Stimulated activated CD8-positive, alpha-beta memory T cell treated with anti-CD3 and anti-CD28 coated beads, Interleukin-4, amount 100 ng/mL, for 48 hours (primary cell): ENCODE measurements around the gene GLO1.
"Not testable (repeated sequence)": the region's sequence is repeated elsewhere in the genome, so short reads cannot be mapped to it uniquely, and the experiment has no call there.

Experiments used
- DNase-seq: peaks from one replicate; pipeline ENCODE4 v3.0.0-alpha.2; 2020

GLO1 gene

DNA sequence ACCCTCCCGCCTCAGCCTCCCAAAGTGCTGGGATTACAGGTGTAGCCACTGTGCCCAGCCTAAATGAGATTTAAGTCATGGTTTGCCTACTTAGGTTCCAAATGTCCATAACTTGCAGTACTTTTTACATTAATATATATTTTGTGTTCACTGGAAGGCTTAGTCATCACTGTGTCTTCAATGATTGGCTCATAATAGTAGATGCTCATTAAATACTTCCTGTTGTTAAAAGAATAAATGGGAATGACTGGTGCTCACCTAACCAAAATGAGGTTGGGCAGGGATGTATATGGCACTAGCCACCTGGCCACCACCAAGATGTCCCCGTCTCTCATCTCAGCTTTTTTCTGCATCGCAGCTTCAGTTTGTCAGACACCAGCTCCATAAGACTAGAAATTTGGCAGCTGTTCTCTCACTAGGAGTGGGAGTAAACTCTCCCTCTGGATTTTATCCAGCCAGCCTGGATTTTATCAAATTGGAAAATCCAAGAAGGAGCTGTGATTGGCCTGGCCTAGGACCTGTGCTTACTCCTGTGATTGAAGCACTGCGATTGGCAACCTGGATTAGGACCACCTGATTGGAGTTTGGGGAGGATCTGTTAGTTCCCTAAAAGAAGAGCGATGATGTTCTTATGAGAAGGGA is 1.1 kb upstream of the GLO1 start:
- DNase-seq, result no peak

DNA sequence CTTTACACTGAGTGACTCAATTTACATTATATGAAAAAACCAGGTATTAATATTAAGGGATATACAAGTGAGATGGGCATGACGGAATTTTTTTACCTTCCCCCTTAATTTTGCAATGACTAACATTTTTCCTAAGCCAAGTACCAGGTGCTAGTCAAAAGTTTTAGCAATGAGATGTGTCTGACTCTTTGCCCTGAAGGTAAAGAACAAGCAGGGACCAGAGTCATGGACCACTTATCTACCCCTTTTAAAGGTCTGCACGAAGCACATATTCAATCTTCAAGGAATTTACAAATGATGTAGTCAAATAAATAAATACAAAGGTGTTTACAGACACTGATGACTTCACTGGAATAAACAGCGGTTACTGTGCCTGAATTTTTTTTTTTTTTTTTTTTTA is 1.4 kb downstream of the GLO1 start:
- no peak for DNase-seq

DNA sequence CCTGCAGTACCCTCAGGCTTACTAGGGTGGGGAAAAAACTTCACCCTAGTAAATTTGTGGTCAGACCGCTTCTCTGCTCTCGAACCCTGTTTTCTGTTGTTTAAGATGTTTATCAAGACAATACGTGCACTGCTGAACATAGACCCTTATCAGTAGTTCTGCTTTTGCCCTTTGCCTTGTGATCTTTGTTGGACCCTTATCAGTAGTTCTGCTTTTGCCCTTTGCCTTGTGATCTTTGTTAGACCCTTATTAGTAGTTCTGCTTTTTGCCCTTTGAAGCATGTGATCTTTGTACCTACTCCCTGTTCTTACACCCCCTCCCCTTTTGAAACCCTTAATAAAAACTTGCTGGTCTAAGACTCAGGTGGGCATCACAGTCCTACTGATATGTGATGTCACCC is 3.2 kb downstream of the GLO1 start:
- DNase-seq, result not testable (repeated sequence)

DNA sequence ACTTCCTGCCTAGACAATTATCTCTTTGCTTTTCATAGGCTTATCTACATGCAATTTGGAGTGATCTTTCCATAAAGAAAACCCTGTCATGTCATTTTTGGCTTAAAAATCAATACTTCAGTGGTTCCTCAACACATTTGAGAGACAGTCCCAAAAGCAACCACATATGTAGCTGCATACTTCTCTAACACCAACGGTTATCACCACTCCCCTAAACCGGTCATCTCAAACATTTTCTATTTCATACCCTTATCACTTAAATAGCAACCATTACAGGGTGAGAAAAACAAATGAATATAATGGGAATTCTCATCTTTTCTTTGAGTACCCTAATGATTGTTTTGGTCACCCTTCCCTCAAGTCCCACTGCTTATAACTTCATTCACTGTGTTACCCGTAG is 5.1 kb downstream of the GLO1 start:
- DNase-seq, result no peak

DNA sequence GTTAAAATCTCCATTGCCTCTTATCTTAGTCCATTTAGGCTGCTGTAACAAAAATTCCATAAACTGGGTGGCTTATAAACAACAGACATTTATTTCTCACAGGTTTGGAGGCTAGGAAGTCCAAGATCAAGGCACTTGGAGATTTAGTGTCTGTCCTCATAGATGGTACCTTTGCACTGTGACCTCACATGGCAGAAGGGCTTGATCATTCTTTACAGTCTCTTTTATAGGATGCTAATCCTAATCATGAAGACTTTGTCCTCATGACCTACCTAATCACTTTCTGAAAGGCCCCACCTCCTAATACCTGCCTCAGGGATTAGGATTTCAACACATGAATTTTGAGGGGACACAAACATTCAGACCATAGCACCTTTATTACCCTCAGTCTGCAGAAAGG is 6.6 kb downstream of the GLO1 start:
- DNase-seq, result no peak

DNA sequence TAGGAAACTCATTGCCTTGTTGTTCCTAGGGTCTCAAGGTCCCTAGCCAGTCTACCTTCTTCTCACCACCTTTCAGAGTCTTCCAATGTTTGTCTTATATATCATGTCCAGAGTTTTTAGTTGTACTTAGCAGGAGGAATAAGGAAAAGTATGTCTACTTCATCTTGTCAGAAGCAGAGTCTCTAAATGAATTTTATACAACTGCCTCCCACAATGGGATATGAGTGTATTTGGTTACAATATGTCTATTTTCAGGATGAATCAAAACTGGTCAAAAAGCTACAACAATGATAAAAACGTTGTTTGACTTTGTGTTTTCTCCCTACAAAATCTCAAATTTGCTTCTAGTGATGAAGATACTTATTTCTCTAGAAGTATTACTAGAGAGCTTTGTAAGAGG is 7.0 kb downstream of the GLO1 start:
- no peak for DNase-seq

DNA sequence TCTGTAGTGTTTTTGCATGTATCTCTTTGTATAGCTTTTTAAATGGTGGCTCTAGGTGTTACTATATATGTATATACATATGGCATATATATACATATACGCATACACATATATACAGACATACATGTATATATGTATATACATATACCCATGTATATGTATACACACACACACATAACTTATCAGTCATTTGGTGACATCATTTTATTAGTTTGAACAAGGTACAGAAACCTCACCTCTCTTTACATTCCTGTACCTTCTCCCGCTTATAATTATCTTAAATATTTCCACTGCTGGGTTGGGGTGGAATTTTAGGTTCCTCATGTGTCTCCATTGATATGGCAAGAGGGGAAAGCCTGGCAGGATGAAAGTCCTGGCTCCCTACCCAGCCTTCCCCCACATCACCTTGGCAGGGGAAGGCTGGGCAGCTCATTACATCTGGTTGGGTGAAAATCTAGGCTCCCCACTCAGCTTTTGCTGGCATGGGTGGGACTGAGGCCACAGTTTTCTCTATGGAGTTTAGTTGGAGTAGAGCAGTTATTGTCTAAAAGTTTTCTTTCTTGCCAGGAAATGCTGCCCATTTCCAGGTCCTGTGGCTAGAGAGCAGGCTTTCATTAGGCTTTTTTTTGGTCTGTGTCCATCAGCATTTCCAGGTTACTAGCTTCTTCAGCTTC is 7.6 kb downstream of the GLO1 start:
- no peak for DNase-seq

DNA sequence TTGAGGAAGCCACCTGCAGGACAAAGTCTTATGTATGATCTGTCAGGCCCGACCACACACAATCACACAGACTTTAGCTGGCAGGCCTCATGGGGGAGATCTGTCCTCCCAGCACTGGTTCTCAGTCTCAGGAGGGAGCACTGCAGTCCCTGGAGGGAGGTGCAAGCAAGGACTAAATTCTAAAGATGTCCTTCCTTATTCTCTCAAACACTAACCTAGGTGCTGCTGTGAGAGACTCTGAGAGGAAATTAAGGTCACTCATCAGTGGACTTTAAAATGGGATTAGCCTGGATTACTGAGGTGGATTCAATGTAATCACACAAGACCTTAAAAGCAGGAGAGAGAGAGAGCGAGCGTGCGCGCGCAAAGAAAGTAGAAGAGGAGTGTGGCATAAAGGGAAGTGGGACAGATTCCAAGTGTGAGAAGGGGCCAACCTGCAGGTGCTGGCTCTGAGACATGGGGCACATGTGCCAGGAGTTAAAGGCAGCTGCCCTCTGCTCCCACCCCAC is 14.3 kb downstream of the GLO1 start:
- DNase-seq, result no peak

DNA sequence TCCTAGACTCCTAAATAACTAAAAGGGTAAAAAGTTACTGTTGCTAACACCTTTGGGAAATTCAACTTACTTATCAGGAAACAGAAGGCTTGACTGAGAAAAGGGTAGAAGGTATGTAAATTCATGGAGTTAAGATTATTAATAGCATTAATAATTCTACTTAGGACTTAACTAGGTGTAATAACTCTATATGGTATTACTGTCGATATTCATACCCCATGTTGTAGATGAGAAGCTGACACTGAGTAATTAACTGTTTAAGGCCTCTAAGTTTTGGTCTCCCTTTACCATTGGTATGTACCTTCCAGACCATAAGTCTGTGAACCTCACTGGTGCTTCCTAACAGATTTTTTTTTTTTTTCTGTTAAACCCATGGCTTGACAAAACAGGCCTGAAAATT is 15.4 kb downstream of the GLO1 start:
- no peak for DNase-seq

DNA sequence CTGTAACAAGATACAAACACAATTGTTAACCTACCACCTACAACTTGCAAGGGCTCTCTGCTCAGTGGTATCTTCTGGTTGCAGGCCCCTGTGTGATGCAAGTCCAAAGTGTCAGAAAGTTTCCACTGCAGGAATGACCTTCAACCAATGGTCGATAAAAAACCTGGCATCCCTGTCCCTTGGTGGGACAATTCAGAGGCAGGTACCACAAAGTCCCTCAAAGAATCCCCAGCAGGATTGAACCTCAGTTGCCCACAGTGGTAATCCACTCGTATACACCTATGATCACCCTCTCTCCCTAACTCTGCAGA is 15.9 kb downstream of the GLO1 start:
- DNase-seq, result no peak

DNA sequence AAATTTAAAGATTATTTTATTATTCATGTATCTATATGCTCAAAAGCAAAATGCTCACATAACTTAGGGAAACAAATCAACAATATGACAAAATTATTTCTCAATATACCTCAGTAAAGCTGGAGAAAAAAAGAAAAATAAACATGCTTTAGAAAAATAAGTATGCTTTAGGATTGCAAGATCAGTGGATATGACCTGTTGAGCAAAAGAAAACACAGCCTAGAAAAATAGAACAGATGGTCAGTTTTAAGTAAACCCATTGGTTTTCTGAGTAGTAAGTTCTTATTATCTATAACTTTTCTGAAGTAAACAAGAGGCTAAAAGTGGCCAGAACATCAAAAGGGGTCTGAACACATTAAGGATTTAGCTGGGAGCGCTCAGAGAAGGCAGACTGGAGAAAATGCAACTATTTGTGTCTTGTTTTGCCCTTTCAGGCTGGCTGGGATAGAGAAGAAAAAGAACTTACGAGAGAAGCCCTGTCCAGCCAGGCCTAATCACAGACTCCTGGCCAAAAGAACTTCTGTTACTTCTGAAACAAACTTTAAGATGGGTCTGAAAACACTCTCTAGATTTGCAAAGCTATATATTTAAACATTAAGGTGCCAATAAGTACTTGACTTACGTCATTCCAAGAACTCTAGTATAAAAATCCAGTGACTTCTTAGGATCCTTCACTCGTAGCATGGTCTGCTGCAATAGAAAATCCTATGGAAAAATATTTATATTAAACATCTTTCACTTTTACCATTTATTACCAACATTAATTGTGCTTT is 16.5 kb downstream of the GLO1 start:
- no peak for DNase-seq

DNA sequence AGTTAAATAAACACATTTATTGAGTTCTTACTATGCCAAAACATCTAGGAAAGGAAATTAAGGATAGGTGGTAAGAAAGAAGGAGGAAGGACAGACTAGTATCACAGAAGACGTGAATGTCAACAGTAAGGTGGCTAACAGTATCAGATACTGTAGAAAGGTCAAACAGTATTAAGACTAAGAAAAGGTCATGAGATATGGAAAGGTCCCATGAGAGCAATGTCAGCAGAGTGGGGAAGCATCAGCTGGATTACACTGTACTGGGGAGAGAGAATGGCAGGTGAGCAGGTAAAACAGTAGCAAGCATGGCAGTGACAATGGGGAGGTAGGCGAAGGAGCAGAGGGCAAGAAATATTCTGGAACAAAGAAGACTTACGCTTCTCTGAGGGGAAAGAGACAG is 18.0 kb downstream of the GLO1 start:
- DNase-seq, result no peak

DNA sequence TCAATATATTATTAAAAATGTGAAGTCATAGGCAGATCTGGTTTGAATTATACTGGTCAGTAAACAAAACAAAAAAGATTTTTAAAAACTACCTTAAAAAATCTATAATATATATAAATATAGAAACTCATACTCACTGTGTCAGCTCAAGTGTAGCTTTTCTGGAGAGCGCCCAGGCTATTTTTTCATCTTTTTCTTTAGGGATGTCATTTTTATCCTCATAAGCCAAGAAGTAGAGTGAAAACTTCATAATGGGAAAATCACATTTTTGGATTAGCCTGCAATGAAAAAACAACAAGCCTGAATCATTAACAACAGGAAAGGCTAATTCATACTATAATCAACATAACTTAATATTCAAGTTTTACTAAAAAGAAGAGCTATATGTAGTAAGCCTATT is 18.7 kb downstream of the GLO1 start:
- DNase-seq, result no peak

DNA sequence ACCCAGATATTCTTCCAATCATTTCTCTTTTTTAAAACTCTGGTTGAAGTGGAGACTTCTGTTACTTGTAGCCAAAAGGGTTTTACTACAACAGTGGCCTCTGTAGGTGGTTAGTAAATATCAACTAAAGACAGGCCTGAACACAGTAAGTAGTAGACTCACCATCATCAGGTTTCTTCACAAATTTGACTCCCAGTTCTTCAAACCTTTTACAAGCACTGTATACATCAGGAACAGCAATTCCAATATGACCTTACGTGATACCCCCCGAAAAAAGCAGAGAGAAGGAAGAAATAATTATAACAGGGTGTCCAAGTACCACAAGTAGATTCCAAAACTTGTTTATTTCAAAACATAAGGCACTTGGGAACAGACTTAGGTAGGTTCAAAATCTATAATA is 21.1 kb downstream of the GLO1 start:
- DNase-seq, result no peak

DNA sequence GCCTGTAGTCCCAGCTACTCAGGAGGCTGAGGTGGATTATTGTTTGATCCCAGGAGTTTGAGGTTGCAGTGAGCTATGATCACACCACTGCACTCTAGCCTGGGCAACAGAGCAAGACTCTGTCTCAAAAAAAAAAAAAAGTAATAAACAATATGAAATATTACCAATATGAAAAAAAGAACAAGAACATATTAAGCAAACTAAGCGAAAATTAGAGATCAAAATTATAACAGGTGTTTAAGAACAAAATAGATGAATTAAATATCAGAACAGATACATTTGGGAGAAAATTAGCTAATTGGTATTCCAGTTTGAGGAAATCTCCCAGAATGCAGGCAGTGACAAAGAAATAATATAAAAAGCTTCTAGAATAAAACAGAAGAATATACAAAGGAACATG is 23.3 kb downstream of the GLO1 start:
- DNase-seq, result no peak

DNA sequence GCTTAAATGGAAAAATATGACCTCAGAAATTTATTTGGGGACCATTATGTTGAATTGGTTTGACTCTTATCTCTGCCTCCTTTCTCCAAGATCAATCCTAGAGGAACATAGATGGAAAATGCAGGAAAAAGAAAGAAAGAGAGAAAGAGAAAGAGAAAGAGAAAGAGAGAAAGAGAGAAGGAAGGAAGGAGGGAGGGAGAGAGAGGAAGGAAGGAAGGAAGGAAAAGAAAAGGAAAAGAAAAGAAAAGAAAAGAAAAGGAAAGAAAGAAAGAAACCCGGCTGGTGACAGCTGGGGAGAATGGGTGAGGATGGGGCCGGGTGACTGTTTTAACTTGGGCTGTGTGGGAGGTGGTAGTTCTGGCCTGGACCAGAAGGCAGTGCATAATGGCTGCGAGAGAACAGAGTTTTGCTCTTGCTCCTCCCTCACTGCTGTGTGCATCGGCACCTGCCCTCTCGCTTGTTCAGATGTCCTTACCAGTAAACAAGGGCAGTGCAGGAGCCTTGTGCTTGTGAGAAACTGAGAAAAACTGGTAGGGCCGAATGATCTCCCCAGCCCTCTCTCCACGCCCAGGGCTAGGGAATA is 24.7 kb downstream of the GLO1 start:
- no peak for DNase-seq

DNA sequence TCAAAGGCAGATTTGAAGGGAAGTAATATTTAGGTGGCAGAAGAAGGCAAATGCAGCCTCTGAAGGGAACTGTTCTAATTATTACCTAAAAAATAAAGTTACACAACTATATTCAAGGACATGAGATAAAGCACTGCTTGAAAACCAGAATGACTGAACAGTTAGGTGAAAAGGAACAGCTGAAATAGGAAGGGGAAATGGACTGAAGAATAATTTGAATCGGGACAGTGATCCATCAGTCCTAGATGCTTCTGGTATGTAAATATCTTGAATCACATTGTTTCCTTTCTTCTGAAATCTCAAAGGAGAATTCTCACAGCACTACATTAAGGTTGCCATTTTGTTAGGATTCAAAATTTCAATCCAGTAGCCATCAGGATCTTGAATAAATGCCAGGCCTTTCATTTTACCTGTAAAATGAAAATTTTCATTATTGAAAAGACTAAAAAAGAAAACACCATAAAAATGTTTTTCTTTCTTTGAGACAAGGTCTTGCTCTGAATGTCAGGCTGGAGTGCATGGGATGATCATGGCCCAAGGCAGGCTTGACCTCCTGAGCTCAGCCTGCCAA is 25.9 kb downstream of the GLO1 start:
- no peak for DNase-seq

DNA sequence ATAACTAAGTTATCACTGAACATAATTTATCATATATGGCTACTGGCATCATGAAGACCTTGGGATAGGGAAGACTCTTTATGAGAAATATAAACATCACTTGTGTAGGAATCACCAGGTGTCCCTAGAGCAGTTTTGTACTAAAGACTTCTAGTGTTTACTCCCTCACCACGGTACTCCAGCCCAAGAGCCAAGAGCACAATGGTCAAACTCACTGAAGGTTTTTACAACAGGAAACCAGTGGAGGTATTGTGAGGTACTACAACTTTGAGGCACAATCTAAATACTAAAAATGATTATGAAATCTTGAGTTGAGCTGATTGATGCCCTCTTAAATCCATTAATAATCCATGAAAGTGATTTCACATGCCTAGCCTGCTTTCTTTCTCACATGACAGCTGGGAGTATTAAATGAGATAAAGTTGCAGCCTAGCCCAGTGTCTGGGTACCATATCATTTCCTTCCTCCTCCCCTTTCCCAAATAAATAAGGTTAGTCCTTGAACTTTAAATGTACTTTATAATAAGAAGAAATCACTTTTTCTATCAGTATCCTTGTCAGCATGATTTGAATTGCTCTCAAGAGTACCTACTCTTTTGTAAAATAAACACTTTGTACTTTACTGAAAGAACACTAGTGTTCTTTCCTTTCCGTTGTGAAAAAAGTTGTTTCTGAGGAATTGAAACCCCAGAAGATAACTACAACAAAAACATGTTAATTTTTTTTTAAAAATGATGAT is 26.5 kb downstream of the GLO1 start:
- no peak for DNase-seq

DNA sequence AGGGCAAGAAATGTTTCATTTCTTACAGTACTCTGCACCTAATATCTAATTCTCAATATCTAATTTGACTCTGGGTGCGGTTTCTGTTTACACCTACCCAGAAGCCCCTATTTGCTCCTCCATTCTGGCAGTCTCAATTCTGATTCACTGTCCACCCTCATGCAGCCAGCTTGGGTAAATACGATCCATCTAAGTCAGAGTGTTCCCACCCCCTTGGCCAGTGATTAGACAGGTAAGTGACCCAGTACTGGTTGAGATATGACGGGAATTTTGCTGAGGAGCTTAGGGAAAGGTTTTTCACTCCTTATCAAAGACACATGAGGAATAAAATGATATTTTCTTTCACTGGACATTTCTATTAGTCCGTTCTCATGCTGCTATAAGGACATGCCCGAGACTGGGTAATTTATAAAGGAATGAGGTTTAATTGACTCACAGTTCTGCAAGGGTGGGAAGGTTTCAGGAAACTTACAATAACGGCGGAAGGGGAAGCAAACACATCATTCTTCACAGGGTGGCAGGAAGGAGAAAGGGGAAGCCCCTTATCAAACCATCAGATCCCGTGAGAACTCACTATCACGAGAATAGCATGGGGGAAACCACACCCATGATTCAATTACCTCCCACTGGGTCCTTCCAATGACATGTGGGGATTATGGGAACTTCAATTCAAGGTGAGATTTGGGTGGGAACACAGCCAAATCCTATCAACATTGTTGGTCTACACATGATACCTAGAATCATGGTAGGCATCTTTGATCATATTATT is 29.4 kb downstream of the GLO1 start:
- peak; percentile 27 for DNase-seq

DNA sequence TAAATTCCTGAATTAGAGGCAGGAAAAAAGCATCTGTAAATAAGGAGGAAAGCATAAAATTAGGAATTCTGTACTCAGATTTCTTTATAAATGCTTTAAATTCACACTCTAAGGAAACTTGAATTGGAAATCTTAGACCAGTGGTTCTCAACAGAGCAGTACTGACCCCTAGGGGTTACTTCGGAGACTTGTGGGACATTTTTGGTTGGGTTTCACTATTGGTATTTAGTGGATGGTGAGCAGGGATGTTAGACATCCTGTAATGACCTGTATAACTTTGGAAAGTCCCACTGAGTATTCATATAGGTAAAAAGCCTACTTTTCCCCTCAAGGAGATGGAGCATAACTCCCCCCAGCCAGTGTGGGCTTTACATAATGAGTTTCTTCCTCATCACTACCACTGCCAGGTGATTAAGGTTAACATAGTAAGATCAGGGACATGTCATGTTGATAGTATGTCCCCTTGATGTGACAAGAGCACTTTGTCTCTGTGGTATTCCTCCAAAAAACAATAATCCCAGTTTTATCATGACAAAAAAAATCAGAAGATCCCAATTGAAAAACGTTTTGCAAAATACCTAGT is 31.0 kb downstream of the GLO1 start:
- DNase-seq, result no peak

DNA sequence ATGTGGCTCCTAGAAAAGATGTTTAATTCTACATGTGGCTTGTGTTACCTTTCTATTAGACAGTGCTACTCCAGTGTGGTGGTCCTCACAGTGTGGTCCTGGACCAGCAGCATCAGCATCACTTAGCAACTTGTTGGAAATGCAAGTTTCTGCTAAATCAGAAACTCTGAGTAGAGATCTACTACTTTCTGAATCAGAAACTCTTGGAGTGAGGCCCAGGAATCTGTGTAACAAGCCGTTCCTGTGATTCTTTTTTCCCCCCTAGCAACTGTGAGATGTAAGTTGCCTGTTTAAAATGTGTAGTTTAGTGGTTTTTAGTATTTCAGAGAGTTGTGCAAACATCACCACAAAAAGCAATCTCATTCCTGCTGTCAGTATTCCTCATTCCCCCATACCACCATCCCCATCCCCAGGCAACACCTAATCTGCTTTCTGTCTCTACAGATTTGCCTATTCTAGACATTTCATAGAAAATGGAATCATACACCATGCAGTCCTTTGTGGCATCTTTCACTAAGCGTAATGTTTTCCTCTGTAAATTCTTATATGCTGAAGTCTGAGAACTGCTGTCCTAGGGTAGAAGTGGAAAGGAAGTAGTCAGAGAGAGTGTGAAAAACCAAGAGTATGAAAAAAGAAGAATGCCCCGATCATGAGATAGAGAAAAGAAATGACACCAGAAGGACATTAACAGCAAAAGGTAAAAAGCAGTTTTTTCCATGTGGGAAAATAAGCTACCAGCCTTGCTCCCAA is 44.4 kb downstream of the GLO1 start:
- no peak for DNase-seq
